Subcutaneous abdominal adipose tissue (tissue), 5 donors: ENCODE measurements around the gene GJB1.

Source experiments
- H3K27ac ChIP-seq: one replicate; pipeline ENCODE4 v1.7.0; 2013; ENCODE audit warnings: low read depth, mild to moderate bottlenecking, inconsistent platforms, low read length, moderate library complexity
- H3K27me3 ChIP-seq, 5 donors: one replicate each; pipeline ENCODE4 v1.7.0; 2013; ENCODE audit warnings: low read length in 5 of 5, inconsistent platforms in 1 of 5; ENCODE audit not compliant: control insufficient read depth in 5 of 5, insufficient read depth in 4 of 5
- H3K36me3 ChIP-seq, 5 donors: one replicate each; pipeline ENCODE4 v1.7.0; 2013; ENCODE audit warnings: low read length in 5 of 5; ENCODE audit not compliant: control insufficient read depth in 5 of 5, insufficient read depth in 5 of 5
- H3K4me1 ChIP-seq, 5 donors: one replicate each; pipeline ENCODE4 v1.7.0; 2013; ENCODE audit warnings: low read length in 5 of 5, mild to moderate bottlenecking in 3 of 5, moderate library complexity in 1 of 5; ENCODE audit not compliant: control insufficient read depth in 5 of 5, insufficient read depth in 5 of 5
- H3K4me3 ChIP-seq, 5 donors: one replicate each; pipeline ENCODE4 v1.7.0; 2013; ENCODE audit warnings: low read length in 5 of 5, low read depth in 1 of 5
- H3K9ac ChIP-seq, 5 donors: one replicate each; pipeline ENCODE4 v1.7.0; 2013; ENCODE audit warnings: low read length in 5 of 5, mild to moderate bottlenecking in 4 of 5, moderate library complexity in 3 of 5
- H3K9me3 ChIP-seq, 5 donors: one replicate each; pipeline ENCODE4 v1.7.0; 2013; ENCODE audit warnings: low read length in 5 of 5; ENCODE audit not compliant: control insufficient read depth in 5 of 5
- donor health status: healthy.
- donor health status: healthy.
- donor health status: healthy.
- donor health status: healthy.
- donor health status: healthy.

The GJB1 gene

DNA sequence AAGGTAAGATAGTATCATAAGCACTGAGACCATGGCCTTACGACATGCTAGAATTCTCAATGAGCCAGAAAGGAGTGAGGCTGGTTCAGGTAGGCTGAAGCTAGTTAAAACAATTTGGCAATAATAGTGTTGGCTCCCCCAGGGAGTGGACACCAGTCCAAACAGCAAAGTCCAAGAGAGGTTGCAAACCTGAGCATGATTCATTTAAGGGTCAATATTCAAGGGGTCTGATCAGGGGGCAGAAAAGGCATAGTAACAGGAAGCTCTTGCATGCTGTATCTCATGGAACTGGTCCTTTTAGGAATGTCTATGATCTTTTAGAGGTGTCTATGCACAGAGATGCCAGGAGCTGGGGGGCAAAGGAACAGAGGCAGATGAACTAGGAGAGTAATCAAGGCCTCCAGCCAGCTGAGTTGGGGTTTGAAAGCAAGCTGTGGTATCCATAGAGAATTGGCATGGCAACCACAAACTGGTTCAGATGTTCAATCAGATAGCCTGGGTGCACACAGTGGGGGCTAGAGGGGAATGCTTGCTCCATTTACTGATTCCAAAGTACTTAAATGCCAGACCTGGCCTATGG, 5.1 kb downstream of the GJB1 start:
- Histone ChIP-seq H3K9ac (no peak overlapping the region), H3K4me1 (peaks cover 0 to 4% (median 0%) of the 10 kb centered on the region in 5 donors), H3K9me3 (no peaks in the 10 kb centered on the region), H3K27me3 (peaks cover 0 to 14% (median 6%) of the 10 kb centered on the region in 5 donors), H3K4me3 (no peak overlapping the region), H3K27ac (no peak overlapping the region), H3K36me3 (no peaks in the 10 kb centered on the region)

DNA sequence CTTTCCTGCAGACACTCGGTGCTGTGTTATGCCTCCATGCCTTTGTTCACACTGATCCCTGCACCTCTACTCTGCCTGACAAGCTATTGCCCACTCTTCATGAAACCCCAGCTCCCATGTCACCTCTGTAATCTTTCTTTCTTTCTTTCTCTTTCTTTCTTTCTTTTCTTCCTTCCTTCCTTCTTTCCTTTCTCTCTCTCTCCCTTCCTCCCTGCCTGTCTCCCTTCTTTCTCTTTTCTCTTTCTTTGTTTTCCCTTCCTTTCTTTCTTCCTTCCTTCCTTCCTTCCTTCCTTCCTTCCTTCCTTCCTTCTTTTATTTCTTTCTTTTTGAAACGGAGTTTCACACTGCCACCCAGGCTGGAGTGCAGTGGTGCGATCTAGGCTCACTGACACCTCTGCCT, 12.5 kb downstream of the GJB1 start:
- Histone ChIP-seq H3K4me1 (no peaks in the 10 kb centered on the region), H3K27ac (no peak overlapping the region), H3K4me3 (no peak overlapping the region), H3K36me3 (peaks cover 0 to 7% (median 4%) of the 10 kb centered on the region in 5 donors), H3K9me3 (no peaks in the 10 kb centered on the region), H3K9ac (no peak overlapping the region), H3K27me3 (peaks cover 0 to 3% (median 0%) of the 10 kb centered on the region in 5 donors)

DNA sequence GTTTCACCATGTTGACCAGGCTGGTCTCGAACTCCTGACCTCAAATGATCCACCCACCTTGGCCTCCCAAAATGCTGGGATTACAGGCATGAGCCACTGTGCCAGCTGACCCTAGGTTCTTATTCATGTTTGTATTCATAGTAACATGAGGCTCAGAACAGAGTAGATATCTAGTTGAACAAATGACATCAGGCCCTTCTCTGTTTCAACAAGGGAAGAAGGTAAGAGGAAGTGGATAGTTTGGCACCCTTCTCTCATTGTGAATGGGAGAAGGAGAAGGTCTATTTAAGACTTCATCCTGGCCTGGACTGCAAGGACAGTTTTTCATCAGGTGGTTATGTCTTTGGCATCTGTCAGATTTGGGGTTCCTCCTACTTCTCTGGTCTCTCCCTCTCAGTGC, 13.8 kb downstream of the GJB1 start:
- no peaks in the 10 kb centered on the region for H3K4me1 ChIP-seq
- peaks cover 0 to 21% (median 18%) of the 10 kb centered on the region in 5 donors for H3K36me3 ChIP-seq
- peaks cover 0 to 3% (median 0%) of the 10 kb centered on the region in 5 donors for H3K27me3 ChIP-seq
- no peak overlapping the region for H3K4me3 ChIP-seq
- no peak overlapping the region for H3K27ac ChIP-seq
- no peak overlapping the region for H3K9ac ChIP-seq
- H3K9me3 ChIP-seq, result no peaks in the 10 kb centered on the region

DNA sequence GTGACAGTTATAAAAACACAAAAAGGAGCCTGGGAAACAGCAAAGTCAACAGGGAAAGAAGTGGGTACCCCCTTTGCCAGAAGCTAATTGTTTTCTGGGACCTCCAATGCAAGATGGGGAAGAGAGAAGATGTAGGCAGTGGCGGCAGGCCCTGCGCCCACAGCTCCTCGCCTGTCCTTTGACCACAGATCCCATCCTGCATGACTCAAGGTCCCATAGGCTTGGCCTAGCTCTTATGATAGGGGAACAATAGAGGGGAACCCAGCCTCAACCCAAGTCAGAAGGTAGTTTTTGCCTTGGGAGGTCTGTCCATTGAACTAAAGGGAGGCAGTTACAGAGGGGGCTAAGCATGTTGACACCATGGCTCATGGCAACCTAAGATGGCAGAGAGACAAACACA, 16.8 kb downstream of the GJB1 start:
- H3K36me3 ChIP-seq, result peaks cover 2 to 50% (median 46%) of the 10 kb centered on the region in 5 donors
- no peak overlapping the region for H3K4me3 ChIP-seq
- no peak overlapping the region for H3K27ac ChIP-seq
- H3K4me1 ChIP-seq, result no peaks in the 10 kb centered on the region
- peaks cover 0 to 11% (median 0%) of the 10 kb centered on the region in 5 donors for H3K27me3 ChIP-seq
- peaks cover 0 to 2% (median 0%) of the 10 kb centered on the region in 5 donors for H3K9me3 ChIP-seq
- H3K9ac ChIP-seq, result no peak overlapping the region

DNA sequence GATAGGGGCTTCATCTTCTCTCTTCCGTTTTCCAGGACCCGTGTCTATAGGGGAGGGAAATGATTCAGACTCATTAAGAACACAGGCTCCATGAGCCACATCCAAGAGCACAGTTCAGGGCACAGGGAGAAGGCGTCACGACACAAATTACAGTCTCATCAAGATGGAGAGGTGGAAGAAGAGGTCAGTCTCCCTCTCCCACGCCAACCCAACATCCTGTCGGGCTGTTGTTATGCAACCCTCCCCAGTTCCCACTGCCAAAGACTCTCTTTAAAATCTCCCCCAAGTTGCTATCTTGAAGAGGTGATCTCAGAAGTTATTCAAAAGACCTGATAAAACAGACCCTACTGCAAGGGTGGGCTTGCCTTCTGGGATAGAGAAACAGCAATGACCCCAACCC, 18.3 kb downstream of the GJB1 start:
- Histone ChIP-seq H3K9me3 (peaks cover 0 to 2% (median 0%) of the 10 kb centered on the region in 5 donors), H3K4me1 (no peaks in the 10 kb centered on the region), H3K36me3 (peaks cover 2 to 64% (median 60%) of the 10 kb centered on the region in 5 donors)

DNA sequence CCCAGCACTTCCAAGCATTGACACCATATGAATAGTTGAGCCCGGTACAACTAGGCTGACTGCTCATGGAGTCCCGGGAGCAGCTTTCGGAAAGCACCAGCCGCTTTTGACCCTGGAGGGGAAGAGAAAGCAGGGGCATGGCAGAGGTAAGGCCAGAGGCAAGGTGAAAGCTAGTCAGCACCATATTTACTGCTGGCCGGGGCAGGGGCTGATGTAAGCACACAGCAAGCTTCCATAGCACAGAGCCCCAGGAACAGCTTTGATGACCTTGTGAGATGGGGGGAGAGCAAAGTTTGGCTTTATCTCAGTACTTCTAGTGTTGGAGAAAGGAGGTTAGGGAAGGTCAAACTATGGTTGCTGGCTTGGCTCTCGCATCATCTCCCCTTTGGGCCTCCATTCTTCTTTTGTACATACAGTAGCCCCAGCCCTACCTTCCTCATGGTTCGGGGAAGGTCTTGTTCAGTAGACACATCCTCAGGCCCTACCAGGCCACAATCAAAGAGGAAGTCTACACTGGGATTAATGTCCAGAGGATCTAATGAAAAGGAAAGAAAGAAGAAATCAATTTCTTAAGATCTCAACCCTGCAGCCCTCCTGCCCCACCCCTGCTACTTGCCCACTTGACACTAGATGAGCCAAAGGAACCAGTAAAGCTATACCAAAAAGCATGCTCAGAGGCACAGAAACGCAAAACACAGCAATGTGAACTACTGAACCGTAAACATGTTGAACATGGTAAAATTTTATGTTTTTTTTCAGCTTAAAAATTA, 21.5 kb downstream of the GJB1 start:
- no peaks in the 10 kb centered on the region for H3K4me1 ChIP-seq
- peaks cover 2 to 95% (median 88%) of the 10 kb centered on the region in 5 donors for H3K36me3 ChIP-seq
- H3K9ac ChIP-seq, result no peak overlapping the region
- no peak overlapping the region for H3K4me3 ChIP-seq
- H3K27ac ChIP-seq, result no peak overlapping the region
- H3K9me3 ChIP-seq, result peaks cover 0 to 2% (median 0%) of the 10 kb centered on the region in 5 donors
- peaks cover 0 to 18% (median 0%) of the 10 kb centered on the region in 5 donors for H3K27me3 ChIP-seq

More for the DNA sequence above, 18.3 kb downstream of the GJB1 start:
- H3K4me3 ChIP-seq, result no peak overlapping the region
- H3K27me3 ChIP-seq, result peaks cover 0 to 10% (median 0%) of the 10 kb centered on the region in 5 donors
- H3K27ac ChIP-seq, result no peak overlapping the region
- H3K9ac ChIP-seq, result no peak overlapping the region

DNA sequence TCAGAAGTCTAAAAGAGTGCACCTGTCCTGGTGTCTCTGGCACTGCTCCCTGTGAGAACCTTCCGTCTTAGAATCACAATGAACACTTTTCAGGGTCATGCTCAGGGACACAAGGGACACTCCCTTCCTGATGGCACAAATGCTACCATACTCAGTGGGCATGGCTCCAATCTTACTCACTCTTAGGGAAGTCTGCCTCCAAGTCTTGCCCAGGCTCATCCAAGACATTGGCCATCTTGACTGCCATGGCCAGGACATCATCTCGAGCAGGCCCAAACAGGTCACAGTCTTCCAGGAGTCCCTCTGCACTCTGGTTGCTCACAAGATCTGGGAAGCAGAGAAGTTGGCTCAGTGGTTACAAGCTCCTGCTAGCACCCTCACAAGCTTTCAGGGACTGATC, 22.1 kb downstream of the GJB1 start:
- Histone ChIP-seq H3K4me3 (no peak overlapping the region), H3K27me3 (peaks cover 0 to 18% (median 0%) of the 10 kb centered on the region in 5 donors), H3K4me1 (no peaks in the 10 kb centered on the region), H3K9ac (no peak overlapping the region), H3K27ac (no peak overlapping the region), H3K9me3 (peaks cover 0 to 2% (median 0%) of the 10 kb centered on the region in 5 donors), H3K36me3 (peaks cover 2 to 97% (median 94%) of the 10 kb centered on the region in 5 donors)

DNA sequence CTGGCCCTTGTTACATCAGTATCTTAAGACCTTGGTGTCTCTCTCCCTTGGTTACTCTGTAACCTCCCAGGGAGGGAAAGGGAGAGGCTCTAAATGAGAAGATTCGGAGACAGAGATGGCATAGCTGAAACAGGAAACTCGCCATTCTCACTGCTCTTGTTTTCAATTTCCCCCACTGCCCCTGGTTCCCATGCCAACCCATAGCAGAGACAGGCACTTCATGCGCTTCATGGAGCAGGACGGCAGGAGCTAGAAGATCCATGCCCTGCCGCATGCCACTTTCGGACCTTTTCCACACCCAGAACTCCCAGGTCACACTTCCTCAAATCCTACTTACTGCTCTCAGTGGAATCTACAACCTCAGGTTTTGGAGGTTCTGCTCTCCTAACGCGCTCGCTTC, 27.8 kb downstream of the GJB1 start:
- Histone ChIP-seq H3K27me3 (peaks cover 0 to 10% (median 5%) of the 10 kb centered on the region in 5 donors), H3K36me3 (peaks cover 0 to 49% (median 42%) of the 10 kb centered on the region in 5 donors), H3K9ac (no peak overlapping the region), H3K27ac (no peak overlapping the region), H3K4me1 (peaks cover 0 to 23% (median 9%) of the 10 kb centered on the region in 5 donors), H3K4me3 (no peak overlapping the region), H3K9me3 (no peaks in the 10 kb centered on the region)

DNA sequence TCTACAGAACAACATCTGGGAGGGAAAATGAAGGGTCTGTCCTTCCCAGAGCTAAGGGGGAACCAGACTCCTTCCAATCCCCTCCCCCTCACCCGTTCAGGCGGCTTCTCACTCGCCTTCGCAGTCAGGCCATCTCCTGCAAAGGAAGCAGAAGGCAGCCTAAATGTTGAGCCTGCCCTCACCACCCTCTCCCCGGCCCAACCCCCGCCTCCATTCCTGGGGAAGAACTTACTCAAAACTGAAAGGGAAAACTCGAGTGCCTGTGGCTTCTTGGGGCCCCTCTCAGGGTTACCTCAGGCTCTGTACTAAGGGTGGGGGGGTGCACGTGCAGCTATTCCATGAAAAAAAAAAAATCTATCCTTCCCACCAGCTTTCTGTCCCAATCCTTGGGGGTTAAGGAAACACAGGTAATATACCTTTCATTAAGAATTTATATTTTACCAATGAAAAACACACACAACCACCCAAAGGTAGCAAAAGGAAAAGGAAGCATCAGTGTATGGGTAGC, 28.5 kb downstream of the GJB1 start:
- Histone ChIP-seq H3K4me3 (no peak overlapping the region), H3K4me1 (peaks cover 0 to 23% (median 9%) of the 10 kb centered on the region in 5 donors), H3K9ac (no peak overlapping the region), H3K9me3 (no peaks in the 10 kb centered on the region), H3K27me3 (peaks cover 0 to 10% (median 4%) of the 10 kb centered on the region in 5 donors), H3K36me3 (peaks cover 0 to 43% (median 39%) of the 10 kb centered on the region in 5 donors), H3K27ac (no peak overlapping the region)

DNA sequence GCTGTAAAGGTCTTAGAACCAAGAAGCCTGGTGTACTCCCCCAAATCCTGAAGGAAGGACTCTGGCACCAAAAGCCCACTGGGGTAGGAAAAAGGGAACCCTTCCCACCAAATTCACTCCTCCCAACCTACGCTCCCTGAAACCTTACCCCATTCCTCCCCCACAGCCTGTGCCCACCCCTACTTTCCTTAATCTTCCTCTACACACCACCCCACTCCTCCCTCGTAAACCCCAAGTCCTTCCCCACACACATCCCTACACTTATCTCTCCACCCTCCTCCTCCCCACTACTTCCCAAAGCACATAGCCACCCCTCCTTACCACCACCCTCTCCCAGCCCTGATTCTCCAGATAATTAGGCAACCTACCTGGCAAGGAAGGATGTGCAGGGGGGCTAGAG, 29.2 kb downstream of the GJB1 start:
- H3K27ac ChIP-seq, result no peak overlapping the region
- H3K4me3 ChIP-seq, result no peak overlapping the region
- H3K9me3 ChIP-seq, result no peaks in the 10 kb centered on the region
- H3K9ac ChIP-seq, result no peak overlapping the region
- H3K27me3 ChIP-seq, result peaks cover 0 to 6% (median 4%) of the 10 kb centered on the region in 5 donors
- peaks cover 0 to 37% (median 32%) of the 10 kb centered on the region in 5 donors for H3K36me3 ChIP-seq
- H3K4me1 ChIP-seq, result peaks cover 0 to 23% (median 9%) of the 10 kb centered on the region in 5 donors
